Caki2 (cell line): ENCODE data around the gene CD1B. TPM values are rescaled to one million over a fixed set of nuclear protein-coding genes. Genes with fewer than 3 reads are reported as not detected.
"Not testable (repeated sequence)": the region's sequence is repeated elsewhere in the genome, so short reads cannot be mapped to it uniquely, and the experiment has no call there.

Source experiments
- DNase-seq: peaks from one replicate; pipeline ENCODE4 v3.0.0-alpha.2; 2015; ENCODE audit warnings: low read depth
- in situ Hi-C: cut with HindIII; loops from 2 replicates; pipeline ENCODE4 v1.10.0; 2016; ENCODE audit warnings: low sequenced_read_pairs, low pct_unique_long_range_greater_than_20kb, mixed read lengths
- total RNA-seq: library from RNA; depleted of rRNA; stranded (reverse); fragments of >200 nt; shearing (Covaris generic); gene quantifications from 2 replicates; pipeline ENCODE4 v1.2.3, GENCODE V29; 2014; ENCODE audit warnings: low replicate concordance

Gene CD1B
- total RNA-seq, 1 experiment from 2014 or later, result not detected

- no peak for DNase-seq
- in situ Hi-C loops, result no loop called here
Measured at GRCh38 chr1:158330391-158331105, 783 bp downstream of the CD1B start.

GRCh38 chr1:158329733-158330132 is 1.6 kb downstream of the CD1B start:
- no peak for DNase-seq
- in situ Hi-C loops, result no loop called here

- no peak for DNase-seq
- in situ Hi-C loops, result no loop called here
Measured at GRCh38 chr1:158329300-158329699, 2.0 kb downstream of the CD1B start.

GRCh38 chr1:158328426-158328825 is 2.9 kb downstream of the CD1B start:
- no peak for DNase-seq
- in situ Hi-C loops, result no loop called here

- in situ Hi-C loops, result no loop called here
- DNase-seq, result no peak
Measured at GRCh38 chr1:158327481-158327880, 3.9 kb downstream of the CD1B start.

- DNase-seq, result no peak
- in situ Hi-C loops, result no loop called here
Measured at GRCh38 chr1:158324395-158324794, 6.9 kb downstream of the CD1B start.

GRCh38 chr1:158323866-158324265 is 7.5 kb downstream of the CD1B start:
- in situ Hi-C loops, result no loop called here

GRCh38 chr1:158311066-158311465 is 20.3 kb downstream of the CD1B start:
- in situ Hi-C loops, result no loop called here
- no peak for DNase-seq

More at GRCh38 chr1:158323866-158324265, 7.5 kb downstream of the CD1B start:
- DNase-seq, result no peak

- in situ Hi-C loops, result no loop called here
- no peak for DNase-seq
Measured at GRCh38 chr1:158310623-158311022, 20.7 kb downstream of the CD1B start.

- DNase-seq, result no peak
- in situ Hi-C loops, result no loop called here
Measured at GRCh38 chr1:158295791-158296190, 35.5 kb downstream of the CD1B start.

GRCh38 chr1:158290321-158290844 is 40.9 kb downstream of the CD1B start:
- in situ Hi-C loops, result no loop called here
- no peak for DNase-seq

- in situ Hi-C loops, result no loop called here
- no peak for DNase-seq
Measured at GRCh38 chr1:158289811-158290210, 41.5 kb downstream of the CD1B start, which contains the start of gene CD1C. Gene CD1C, plus strand, starts transcription at chr1:158289923. Its CDS starts 142 bp downstream, at chr1:158290065.

GRCh38 chr1:158286941-158287346 is 44.4 kb downstream of the CD1B start:
- in situ Hi-C loops, result no loop called here
- no peak for DNase-seq

- in situ Hi-C loops, result no loop called here
- DNase-seq, result no peak
Measured at GRCh38 chr1:158286487-158286886, 44.8 kb downstream of the CD1B start.

GRCh38 chr1:158285756-158286241 is 45.5 kb downstream of the CD1B start:
- in situ Hi-C loops, result no loop called here
- no peak for DNase-seq

GRCh38 chr1:158283965-158284364 is 47.4 kb downstream of the CD1B start:
- in situ Hi-C loops, result no loop called here
- no peak for DNase-seq

- in situ Hi-C loops, result not testable (repeated sequence)
Measured at GRCh38 chr1:158282421-158282820, 48.9 kb downstream of the CD1B start.

More at GRCh38 chr1:158282421-158282820, 48.9 kb downstream of the CD1B start:
- not testable (repeated sequence) for DNase-seq
